DOHH2 (cell line): ENCODE results near the gene FAM78A.

Source experiments
- H3F3A ChIP-seq: fragments of 200-600 bp; sonication (generic), shearing (Covaris generic); 2 replicates; pipeline ENCODE4 v1.6.0; 2016; ENCODE audit warnings: antibody characterized with exemption, mild to moderate bottlenecking; ENCODE audit not compliant: control insufficient read depth, insufficient read depth
- H3K27ac ChIP-seq: fragments of 200-600 bp; sonication (generic); 2 replicates; pipeline ENCODE4 v1.5.1; 2014; ENCODE audit warnings: low read depth, mild to moderate bottlenecking, low read length, moderate library complexity
- H3K27me3 ChIP-seq: fragments of 200-600 bp; sonication (generic); 2 replicates; pipeline ENCODE4 v1.6.1; 2014; ENCODE audit warnings: mild to moderate bottlenecking, low read length, mixed read lengths; ENCODE audit not compliant: control insufficient read depth
- H3K36me3 ChIP-seq: fragments of 200-600 bp; sonication (generic); 2 replicates; pipeline ENCODE4 v1.6.1; 2014; ENCODE audit warnings: mild to moderate bottlenecking, low read length, moderate library complexity, mixed read lengths; ENCODE audit not compliant: control insufficient read depth
- H3K4me1 ChIP-seq: fragments of 200-600 bp; sonication (generic); 2 replicates; pipeline ENCODE4 v1.6.1; 2014; ENCODE audit warnings: mild to moderate bottlenecking, low read length, mixed read lengths; ENCODE audit not compliant: control insufficient read depth
- H3K4me2 ChIP-seq: fragments of 200-600 bp; sonication (generic); 2 replicates; pipeline ENCODE4 v1.6.0; 2014; ENCODE audit warnings: mild to moderate bottlenecking, low read length, moderate library complexity
- H3K4me3 ChIP-seq: fragments of 200-600 bp; sonication (generic); 2 replicates; pipeline ENCODE4 v1.5.1; 2014; ENCODE audit warnings: mild to moderate bottlenecking, low read length, mixed read lengths
- H3K79me2 ChIP-seq: fragments of 200-600 bp; sonication (generic); 2 replicates; pipeline ENCODE4 v1.6.1; 2014; ENCODE audit warnings: mild to moderate bottlenecking, low read length, mixed read lengths; ENCODE audit not compliant: control insufficient read depth
- H3K9me2 ChIP-seq: fragments of 200-600 bp; sonication (generic); replicated peaks from 2 replicates; pipeline ENCODE4 v1.6.1; 2014; ENCODE audit warnings: mild to moderate bottlenecking, low read length, mixed read lengths; ENCODE audit not compliant: control insufficient read depth
- H3K9me3 ChIP-seq: fragments of 200-600 bp; sonication (generic); 2 replicates; pipeline ENCODE4 v1.6.1; 2014; ENCODE audit warnings: antibody characterized with exemption, low read length, mixed read lengths; ENCODE audit not compliant: control insufficient read depth, insufficient read depth
- H4K20me1 ChIP-seq: fragments of 200-600 bp; sonication (generic); 2 replicates; pipeline ENCODE4 v1.6.0; 2014; ENCODE audit warnings: low read depth, mild to moderate bottlenecking, antibody characterized with exemption, low read length, moderate library complexity; ENCODE audit not compliant: control insufficient read depth, insufficient read depth
- CTCF ChIP-seq: fragments of 200-600 bp; sonication (generic); IDR thresholded peaks from one replicate; pipeline ENCODE4 v1.5.1; 2014; ENCODE audit warnings: antibody characterized with exemption, mild to moderate bottlenecking, low read depth, low read length; ENCODE audit not compliant: poor library complexity, severe bottlenecking
- EZH2phosphoT487 ChIP-seq: fragments of 200-600 bp; sonication (generic); IDR thresholded peaks from 2 replicates; pipeline ENCODE4 v1.6.1; 2017; ENCODE audit warnings: borderline replicate concordance, mild to moderate bottlenecking, antibody characterized with exemption, low read length, moderate library complexity, mixed read lengths

The FAM78A gene

GRCh38 chr9:131320031-131320685, 43.8 kb upstream of the FAM78A start:
- Histone ChIP-seq H3K79me2 (no peaks in the 10 kb centered on the region), H3K4me1 (no peaks in the 10 kb centered on the region), H4K20me1 (no peaks in the 10 kb centered on the region), H3K27ac (no peak overlapping the region), H3K4me3 (no peak overlapping the region), H3K27me3 (no peaks in the 10 kb centered on the region), H3F3A (no peaks in the 10 kb centered on the region), H3K36me3 (no peaks in the 10 kb centered on the region), H3K4me2 (no peak overlapping the region), H3K9me3 (no peaks in the 10 kb centered on the region), H3K9me2 (no peaks in the 10 kb centered on the region)
- TF ChIP-seq CTCF (no peak), EZH2phosphoT487 (no peak)

- H3K79me2 ChIP-seq, result no peaks in the 10 kb centered on the region
- H3K27me3 ChIP-seq, result no peaks in the 10 kb centered on the region
- H3K9me2 ChIP-seq, result no peaks in the 10 kb centered on the region
- no peaks in the 10 kb centered on the region for H3F3A ChIP-seq
- no peaks in the 10 kb centered on the region for H4K20me1 ChIP-seq
- H3K9me3 ChIP-seq, result no peaks in the 10 kb centered on the region
- H3K4me2 ChIP-seq, result no peak overlapping the region
- no peaks in the 10 kb centered on the region for H3K36me3 ChIP-seq
- no peak overlapping the region for H3K27ac ChIP-seq
- no peaks in the 10 kb centered on the region for H3K4me1 ChIP-seq
- no peak overlapping the region for H3K4me3 ChIP-seq
- TF ChIP-seq CTCF, result no peak
- no peak for TF ChIP-seq EZH2phosphoT487
Observed at GRCh38 chr9:131319486-131319885, 43.2 kb upstream of the FAM78A start.

DNA sequence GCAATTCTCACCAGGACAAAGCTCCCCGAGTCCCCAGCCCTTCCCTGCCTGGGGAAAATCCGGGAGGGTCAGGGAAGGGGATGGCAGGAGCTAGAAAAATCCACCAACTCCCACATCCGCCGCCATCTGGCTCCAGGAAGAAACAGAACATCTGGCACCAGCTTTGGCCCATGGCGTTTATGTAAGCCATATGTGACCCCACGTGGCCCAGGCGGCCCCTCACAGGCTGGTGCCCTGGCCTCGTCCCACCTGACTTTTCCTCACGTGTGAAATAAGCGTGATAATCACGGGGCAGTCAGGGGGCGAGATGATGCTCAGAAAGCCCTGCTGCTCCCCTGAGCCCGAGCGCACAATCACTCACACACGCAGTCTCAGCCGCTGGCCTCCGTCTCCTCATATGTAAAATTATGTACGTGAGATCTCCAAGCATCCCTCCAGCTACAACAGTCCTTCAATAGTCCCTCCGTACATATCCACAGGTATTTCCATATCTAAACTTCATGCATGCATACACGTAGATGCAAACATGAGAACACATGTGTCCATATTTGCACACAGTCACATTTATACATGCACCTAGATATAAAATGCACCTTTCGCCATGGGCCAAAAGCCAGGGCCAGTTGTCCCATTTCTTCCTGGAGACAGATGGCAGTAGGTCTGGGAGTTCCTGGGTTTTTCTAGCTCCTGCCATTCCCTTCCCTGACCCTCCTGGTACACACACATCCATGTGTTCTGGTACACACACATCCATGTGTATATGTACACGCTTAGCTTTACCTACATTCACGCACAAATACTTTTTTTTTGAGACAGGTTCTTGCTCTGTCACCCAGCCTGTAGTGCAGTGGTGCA, 42.1 kb upstream of the FAM78A start:
- H3K36me3 ChIP-seq, result no peaks in the 10 kb centered on the region
- no peak overlapping the region for H3K4me3 ChIP-seq
- no peaks in the 10 kb centered on the region for H3K4me1 ChIP-seq
- no peaks in the 10 kb centered on the region for H4K20me1 ChIP-seq
- no peak overlapping the region for H3K4me2 ChIP-seq
- no peaks in the 10 kb centered on the region for H3K79me2 ChIP-seq
- no peaks in the 10 kb centered on the region for H3K9me3 ChIP-seq
- no peaks in the 10 kb centered on the region for H3K9me2 ChIP-seq
- H3K27ac ChIP-seq, result no peak overlapping the region
- no peaks in the 10 kb centered on the region for H3F3A ChIP-seq
- H3K27me3 ChIP-seq, result no peaks in the 10 kb centered on the region
- TF ChIP-seq CTCF, result no peak
- no peak for TF ChIP-seq EZH2phosphoT487
